Loucy (cell line): Measurements from ENCODE around the gene NRG3.

Experiments
- EZH2phosphoT487 ChIP-seq: fragments of 200-600 bp; IDR thresholded peaks from 2 replicates; pipeline ENCODE4 v1.6.1; 2018; ENCODE audit warnings: antibody characterized with exemption, mild to moderate bottlenecking, moderate library complexity, borderline replicate concordance
- TF ChIP-seq, protein P1 (sequence below): fragments of 200-600 bp; sonication (generic); conservative IDR thresholded peaks from 2 replicates; pipeline ENCODE4 v1.5.1; 2014; ENCODE audit warnings: mild to moderate bottlenecking, antibody characterized with exemption, low read length

DNA sequence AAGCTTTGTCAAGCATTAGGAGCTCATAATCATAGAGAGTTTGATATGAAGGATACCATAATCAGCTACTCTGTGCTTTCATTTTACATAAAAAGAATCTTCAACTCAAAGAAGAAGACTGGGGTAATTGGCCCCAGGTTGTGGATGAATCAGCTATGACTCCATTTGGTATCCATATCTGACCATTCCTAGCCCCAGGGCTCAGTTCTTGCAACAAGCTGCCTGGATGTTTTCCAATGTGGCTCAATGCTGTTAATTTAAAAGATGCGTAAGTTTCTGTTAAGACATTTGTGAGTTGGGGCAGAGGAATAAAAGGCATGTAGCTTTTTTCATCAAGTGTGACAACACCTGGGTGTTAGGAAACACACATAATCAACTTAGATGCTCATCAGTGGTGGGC lies 951.1 kb downstream of the NRG3 start:
- TF ChIP-seq, protein P1, sequence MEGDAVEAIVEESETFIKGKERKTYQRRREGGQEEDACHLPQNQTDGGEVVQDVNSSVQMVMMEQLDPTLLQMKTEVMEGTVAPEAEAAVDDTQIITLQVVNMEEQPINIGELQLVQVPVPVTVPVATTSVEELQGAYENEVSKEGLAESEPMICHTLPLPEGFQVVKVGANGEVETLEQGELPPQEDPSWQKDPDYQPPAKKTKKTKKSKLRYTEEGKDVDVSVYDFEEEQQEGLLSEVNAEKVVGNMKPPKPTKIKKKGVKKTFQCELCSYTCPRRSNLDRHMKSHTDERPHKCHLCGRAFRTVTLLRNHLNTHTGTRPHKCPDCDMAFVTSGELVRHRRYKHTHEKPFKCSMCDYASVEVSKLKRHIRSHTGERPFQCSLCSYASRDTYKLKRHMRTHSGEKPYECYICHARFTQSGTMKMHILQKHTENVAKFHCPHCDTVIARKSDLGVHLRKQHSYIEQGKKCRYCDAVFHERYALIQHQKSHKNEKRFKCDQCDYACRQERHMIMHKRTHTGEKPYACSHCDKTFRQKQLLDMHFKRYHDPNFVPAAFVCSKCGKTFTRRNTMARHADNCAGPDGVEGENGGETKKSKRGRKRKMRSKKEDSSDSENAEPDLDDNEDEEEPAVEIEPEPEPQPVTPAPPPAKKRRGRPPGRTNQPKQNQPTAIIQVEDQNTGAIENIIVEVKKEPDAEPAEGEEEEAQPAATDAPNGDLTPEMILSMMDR: no peak
- TF ChIP-seq EZH2phosphoT487: no peak
